ENCODE measurements around the gene SLC10A4. TPM values are rescaled to one million over a fixed set of nuclear protein-coding genes. Genes with fewer than 3 reads are reported as not detected.

SLC10A4 gene
- total RNA-seq, 1 experiment from 2014 or later, result not detected

DNA sequence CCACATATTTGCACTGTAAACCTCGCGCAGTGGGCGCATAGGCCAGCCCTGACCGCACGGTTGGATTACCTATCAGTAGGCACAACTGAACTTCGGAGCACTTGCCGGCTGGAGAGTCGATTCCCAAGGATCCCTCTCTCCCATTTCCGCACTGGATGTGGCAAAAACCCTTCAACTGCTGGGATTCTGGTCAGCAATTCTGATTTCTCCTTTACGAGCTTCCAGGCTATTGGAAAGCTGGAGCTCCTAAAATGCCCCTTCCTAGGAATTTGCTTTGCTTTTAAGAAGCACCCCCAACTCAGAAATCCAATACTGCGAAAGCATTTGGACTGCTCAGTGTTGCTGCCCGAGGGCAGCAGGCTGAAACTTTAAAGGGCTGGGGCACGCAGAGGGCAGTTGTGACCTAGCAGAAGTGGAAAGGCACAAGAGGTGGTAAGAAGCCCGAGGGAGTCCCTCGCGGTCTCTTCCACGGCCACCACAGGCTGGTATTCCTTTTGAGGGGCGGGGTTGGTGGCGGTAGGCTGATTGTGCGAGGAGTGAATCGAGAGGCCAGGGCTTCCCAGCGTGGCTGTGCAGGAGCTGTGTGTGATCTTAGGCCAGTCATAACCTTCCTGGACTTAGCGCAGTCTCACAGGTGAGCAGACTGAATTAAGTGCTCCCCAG, 8.5 kb downstream of the SLC10A4 start:
- H3K4me1 Mint-ChIP-seq (ENCODE audit: insufficient read depth, unreplicated experiment), result no peaks in the 10 kb centered on the region
- no peak overlapping the region for H3K4me3 Mint-ChIP-seq (ENCODE audit: unreplicated experiment)
- TF ChIP-seq, protein P1, sequence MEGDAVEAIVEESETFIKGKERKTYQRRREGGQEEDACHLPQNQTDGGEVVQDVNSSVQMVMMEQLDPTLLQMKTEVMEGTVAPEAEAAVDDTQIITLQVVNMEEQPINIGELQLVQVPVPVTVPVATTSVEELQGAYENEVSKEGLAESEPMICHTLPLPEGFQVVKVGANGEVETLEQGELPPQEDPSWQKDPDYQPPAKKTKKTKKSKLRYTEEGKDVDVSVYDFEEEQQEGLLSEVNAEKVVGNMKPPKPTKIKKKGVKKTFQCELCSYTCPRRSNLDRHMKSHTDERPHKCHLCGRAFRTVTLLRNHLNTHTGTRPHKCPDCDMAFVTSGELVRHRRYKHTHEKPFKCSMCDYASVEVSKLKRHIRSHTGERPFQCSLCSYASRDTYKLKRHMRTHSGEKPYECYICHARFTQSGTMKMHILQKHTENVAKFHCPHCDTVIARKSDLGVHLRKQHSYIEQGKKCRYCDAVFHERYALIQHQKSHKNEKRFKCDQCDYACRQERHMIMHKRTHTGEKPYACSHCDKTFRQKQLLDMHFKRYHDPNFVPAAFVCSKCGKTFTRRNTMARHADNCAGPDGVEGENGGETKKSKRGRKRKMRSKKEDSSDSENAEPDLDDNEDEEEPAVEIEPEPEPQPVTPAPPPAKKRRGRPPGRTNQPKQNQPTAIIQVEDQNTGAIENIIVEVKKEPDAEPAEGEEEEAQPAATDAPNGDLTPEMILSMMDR (IDR thresholded peaks at IDR 0.05; ENCODE audit: unreplicated experiment), result no peak
- intact Hi-C loops (cut with micrococcal nuclease), result no loop called here
- no peaks in the 10 kb centered on the region for H3K9me3 Mint-ChIP-seq (ENCODE audit: unreplicated experiment)
- H3K27me3 Mint-ChIP-seq (ENCODE audit: insufficient read depth, unreplicated experiment), result peaks cover 12% of the 10 kb centered on the region
- DNase-seq (ENCODE audit: unreplicated experiment), result no peak
- ChIA-PET POLR2A (interaction anchor here (0.5 kb wide), 1 partner anchor 318 kb away, joined by 3 read pairs; no protein-coding TSS in a partner anchor), CTCF (no interaction called here)
- BruUV-seq (replicated peaks), result no TSS peak
- H3K27ac Mint-ChIP-seq (ENCODE audit: low read depth, unreplicated experiment), result no peak overlapping the region
- peaks cover 6% of the 10 kb centered on the region for H3K36me3 Mint-ChIP-seq (ENCODE audit: insufficient read depth, unreplicated experiment)

DNA sequence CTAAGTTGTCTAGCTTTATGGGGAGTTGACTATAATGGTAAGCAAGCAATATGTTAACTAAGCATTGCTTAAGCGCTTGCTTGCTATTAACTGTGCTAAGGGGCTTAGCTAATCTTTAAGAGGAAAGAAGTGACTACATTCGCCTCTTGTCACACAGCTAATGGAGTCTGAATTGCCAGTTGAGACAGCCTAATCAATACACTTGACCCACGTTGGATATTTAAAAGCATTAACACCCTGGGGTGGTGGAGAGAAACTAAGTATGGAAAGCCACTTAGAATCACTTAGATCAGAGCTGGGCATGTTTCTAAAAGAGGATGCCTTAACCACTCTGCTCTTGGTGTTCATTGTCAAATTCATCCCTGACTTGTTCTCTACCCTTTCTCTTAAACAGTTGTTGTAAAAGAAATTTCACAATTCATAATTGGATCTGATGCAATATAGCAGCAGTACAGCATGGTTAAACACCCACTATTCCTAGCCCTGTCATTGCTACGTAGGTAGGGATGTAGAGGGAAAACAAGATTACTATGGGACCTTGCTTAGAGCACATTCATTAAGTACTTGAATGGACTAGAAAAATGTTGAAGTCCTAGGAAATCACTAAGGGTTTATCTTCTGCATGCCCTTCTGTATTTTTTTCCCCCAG, 10.4 kb downstream of the SLC10A4 start:
- DNase-seq (ENCODE audit: unreplicated experiment), result no peak
- no TSS peak for BruUV-seq (replicated peaks)
- intact Hi-C loops (cut with micrococcal nuclease), result no loop called here
- H3K36me3 Mint-ChIP-seq (ENCODE audit: insufficient read depth, unreplicated experiment), result peaks cover 6% of the 10 kb centered on the region
- H3K27ac Mint-ChIP-seq (ENCODE audit: low read depth, unreplicated experiment), result no peak overlapping the region
- H3K4me3 Mint-ChIP-seq (ENCODE audit: unreplicated experiment), result no peak overlapping the region
- TF ChIP-seq, protein P1 (IDR thresholded peaks at IDR 0.05; ENCODE audit: unreplicated experiment), result no peak
- H3K27me3 Mint-ChIP-seq (ENCODE audit: insufficient read depth, unreplicated experiment), result no peaks in the 10 kb centered on the region
- CTCF ChIA-PET, result interaction anchor here (0.9 kb wide), 1 partner anchor 84 kb away, joined by 3 read pairs; no protein-coding TSS in a partner anchor
- POLR2A ChIA-PET, result no interaction called here
- no peaks in the 10 kb centered on the region for H3K4me1 Mint-ChIP-seq (ENCODE audit: insufficient read depth, unreplicated experiment)
- no peaks in the 10 kb centered on the region for H3K9me3 Mint-ChIP-seq (ENCODE audit: unreplicated experiment)

DNA sequence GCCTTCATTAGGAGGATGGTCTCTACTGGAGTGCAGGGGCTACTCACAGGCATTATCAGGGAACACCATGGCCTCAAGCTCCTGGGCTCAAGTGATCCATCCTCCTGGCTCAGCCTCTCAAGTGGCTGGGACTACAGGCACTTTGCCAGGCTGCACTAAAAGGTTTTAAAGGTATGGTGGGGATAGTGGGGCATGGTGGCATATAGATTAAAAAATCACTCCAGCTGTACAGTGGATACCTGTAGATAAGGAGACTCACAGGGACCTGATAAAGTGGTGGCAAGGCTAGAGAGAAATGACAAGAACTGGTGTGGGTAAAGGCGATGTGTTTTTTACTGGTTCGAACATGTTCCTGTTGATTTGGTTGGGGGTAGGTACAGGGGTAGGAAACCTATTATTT, 12.8 kb downstream of the SLC10A4 start:
- CTCF ChIA-PET, result no interaction called here
- no peak overlapping the region for H3K4me3 Mint-ChIP-seq (ENCODE audit: unreplicated experiment)
- H3K4me1 Mint-ChIP-seq (ENCODE audit: insufficient read depth, unreplicated experiment), result no peaks in the 10 kb centered on the region
- H3K36me3 Mint-ChIP-seq (ENCODE audit: insufficient read depth, unreplicated experiment), result peaks cover 21% of the 10 kb centered on the region
- peak overlapping the region; percentile 75 for H3K27ac Mint-ChIP-seq (ENCODE audit: low read depth, unreplicated experiment)
- TF ChIP-seq, protein P1 (IDR thresholded peaks at IDR 0.05; ENCODE audit: unreplicated experiment), result no peak
- POLR2A ChIA-PET, result no interaction called here
- H3K9me3 Mint-ChIP-seq (ENCODE audit: unreplicated experiment), result no peaks in the 10 kb centered on the region
- no peak for DNase-seq (ENCODE audit: unreplicated experiment)
- intact Hi-C loops (cut with micrococcal nuclease), result no loop called here
- BruUV-seq (replicated peaks), result no TSS peak
- no peaks in the 10 kb centered on the region for H3K27me3 Mint-ChIP-seq (ENCODE audit: insufficient read depth, unreplicated experiment)

DNA sequence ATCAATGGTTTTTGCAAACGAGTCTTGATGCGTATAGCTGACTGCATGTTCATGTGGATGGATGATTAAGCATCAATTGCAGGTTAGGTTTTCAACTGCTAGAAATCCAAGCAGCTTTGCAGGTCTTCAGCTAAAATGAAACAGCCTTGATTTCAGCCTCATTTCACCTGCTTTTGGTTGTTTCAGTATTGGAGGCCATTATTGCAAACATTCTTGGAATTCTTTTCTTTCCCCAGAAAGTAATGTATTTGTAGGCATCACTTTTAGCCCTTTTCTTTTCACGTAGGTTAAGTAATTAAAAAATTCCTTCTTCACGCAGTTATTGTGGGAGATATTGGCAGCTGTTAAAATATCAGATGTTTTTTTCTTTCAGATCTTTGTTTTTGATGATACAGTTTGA, 15.8 kb downstream of the SLC10A4 start:
- intact Hi-C loops (cut with micrococcal nuclease), result no loop called here
- no peaks in the 10 kb centered on the region for H3K4me1 Mint-ChIP-seq (ENCODE audit: insufficient read depth, unreplicated experiment)
- no peak overlapping the region for H3K27ac Mint-ChIP-seq (ENCODE audit: low read depth, unreplicated experiment)
- H3K9me3 Mint-ChIP-seq (ENCODE audit: unreplicated experiment), result no peaks in the 10 kb centered on the region
- H3K36me3 Mint-ChIP-seq (ENCODE audit: insufficient read depth, unreplicated experiment), result peaks cover 34% of the 10 kb centered on the region
- H3K4me3 Mint-ChIP-seq (ENCODE audit: unreplicated experiment), result no peak overlapping the region
- CTCF ChIA-PET, result no interaction called here
- BruUV-seq (replicated peaks), result no TSS peak
- POLR2A ChIA-PET, result no interaction called here
- TF ChIP-seq, protein P1 (IDR thresholded peaks at IDR 0.05; ENCODE audit: unreplicated experiment), result no peak
- DNase-seq (ENCODE audit: unreplicated experiment), result no peak
- H3K27me3 Mint-ChIP-seq (ENCODE audit: insufficient read depth, unreplicated experiment), result no peaks in the 10 kb centered on the region
